ENCODE results near the gene PIK3CD. TPM values are rescaled to one million over a fixed set of nuclear protein-coding genes. Genes with fewer than 3 reads are reported as not detected.

Gene PIK3CD
- total and polyA plus RNA-seq, 10 of the 15 experiments (the other 5 are each of a cell fraction or from before 2014, with no cell fraction given) = 7.0 to 101 (median 51.1) TPM

- TF ChIP-seq ZBTB40 (IDR thresholded peaks at IDR 0.05; ENCODE audit: borderline replicate concordance) = peak; percentile 74
- peak; percentile 25 for TF ChIP-seq RUNX3 (IDR thresholded peaks at IDR 0.05; ENCODE audit: low read length)
- peak; percentile 69; the same call in 1 of the 2 replicates for TF ChIP-seq POLR2A (IDR thresholded peaks at IDR 0.05; ENCODE audit: low read depth, low read length)
- no peak for TF ChIP-seq ZNF687 (IDR thresholded peaks at IDR 0.05)
These were observed 35.8 kb downstream of the PIK3CD start (continued) for GRCh38 chr1:9687120-9687873.
